ENCODE data around the gene WDFY3.

The WDFY3 gene

GRCh38 chr4:84952776-84953175 is 13.7 kb downstream of the WDFY3 start:
- no peaks in the 10 kb centered on the region for H3K79me2 ChIP-seq (ENCODE audit: insufficient read depth, low read length)
- no peak for TF ChIP-seq CTCF (IDR thresholded peaks at IDR 0.05; ENCODE audit: low read length)
- no peak for TF ChIP-seq EZH2 (IDR thresholded peaks at IDR 0.05; ENCODE audit: borderline replicate concordance, low read length)
- no peaks in the 10 kb centered on the region for H4K20me1 ChIP-seq (ENCODE audit: insufficient read depth, low read length)
- H3K4me2 ChIP-seq (ENCODE audit: low read length) = no peak overlapping the region
- no peaks in the 10 kb centered on the region for H3K9me2 ChIP-seq (ENCODE audit: low read depth, low read length)
- H3K36me3 ChIP-seq (ENCODE audit: insufficient read depth, low read length) = no peaks in the 10 kb centered on the region
- no peak overlapping the region for H3K4me3 ChIP-seq (ENCODE audit: low read depth, low read length, poor library complexity, severe bottlenecking)
- H3K9me3 ChIP-seq (ENCODE audit: low read length) = no peaks in the 10 kb centered on the region
- no peaks in the 10 kb centered on the region for H3K4me1 ChIP-seq (ENCODE audit: insufficient read depth, low read length, severe bottlenecking)
- no peaks in the 10 kb centered on the region for H3K27me3 ChIP-seq (ENCODE audit: insufficient read depth, low read length)
- no peak overlapping the region for H2AFZ ChIP-seq (ENCODE audit: low read length)
- no peaks in the 10 kb centered on the region for H3F3A ChIP-seq (ENCODE audit: insufficient read depth, low read length)
- H3K9ac ChIP-seq (ENCODE audit: low read length) = no peak overlapping the region
- H3K27ac ChIP-seq (ENCODE audit: low read depth, low read length, poor library complexity, severe bottlenecking) = no peak overlapping the region

- Histone ChIP-seq H3K79me2 (ENCODE audit: insufficient read depth, low read length) (no peaks in the 10 kb centered on the region), H3K4me2 (ENCODE audit: low read length) (no peak overlapping the region), H4K20me1 (ENCODE audit: insufficient read depth, low read length) (no peaks in the 10 kb centered on the region), H3K9ac (ENCODE audit: low read length) (no peak overlapping the region), H3K36me3 (ENCODE audit: insufficient read depth, low read length) (no peaks in the 10 kb centered on the region), H2AFZ (ENCODE audit: low read length) (no peak overlapping the region), H3K27ac (ENCODE audit: low read depth, low read length, poor library complexity, severe bottlenecking) (no peak overlapping the region), H3K9me3 (ENCODE audit: low read length) (no peaks in the 10 kb centered on the region), H3K27me3 (ENCODE audit: insufficient read depth, low read length) (no peaks in the 10 kb centered on the region), H3F3A (ENCODE audit: insufficient read depth, low read length) (no peaks in the 10 kb centered on the region), H3K9me2 (ENCODE audit: low read depth, low read length) (no peaks in the 10 kb centered on the region), H3K4me3 (ENCODE audit: low read depth, low read length, poor library complexity, severe bottlenecking) (no peak overlapping the region), H3K4me1 (ENCODE audit: insufficient read depth, low read length, severe bottlenecking) (no peaks in the 10 kb centered on the region)
- TF ChIP-seq CTCF (IDR thresholded peaks at IDR 0.05; ENCODE audit: low read length) = no peak
- no peak for TF ChIP-seq EZH2 (IDR thresholded peaks at IDR 0.05; ENCODE audit: borderline replicate concordance, low read length)
Observed at GRCh38 chr4:84952004-84952403, 14.5 kb downstream of the WDFY3 start.

GRCh38 chr4:84948056-84948455 is 18.4 kb downstream of the WDFY3 start:
- H3K4me2 ChIP-seq (ENCODE audit: low read length) = no peak overlapping the region
- H4K20me1 ChIP-seq (ENCODE audit: insufficient read depth, low read length) = no peaks in the 10 kb centered on the region
- no peaks in the 10 kb centered on the region for H3K9me2 ChIP-seq (ENCODE audit: low read depth, low read length)
- no peak overlapping the region for H2AFZ ChIP-seq (ENCODE audit: low read length)
- TF ChIP-seq EZH2 (IDR thresholded peaks at IDR 0.05; ENCODE audit: borderline replicate concordance, low read length) = no peak
- no peak for TF ChIP-seq CTCF (IDR thresholded peaks at IDR 0.05; ENCODE audit: low read length)
- no peaks in the 10 kb centered on the region for H3K79me2 ChIP-seq (ENCODE audit: insufficient read depth, low read length)
- no peaks in the 10 kb centered on the region for H3K4me1 ChIP-seq (ENCODE audit: insufficient read depth, low read length, severe bottlenecking)
- H3K4me3 ChIP-seq (ENCODE audit: low read depth, low read length, poor library complexity, severe bottlenecking) = no peak overlapping the region
- H3K9ac ChIP-seq (ENCODE audit: low read length) = no peak overlapping the region
- no peaks in the 10 kb centered on the region for H3F3A ChIP-seq (ENCODE audit: insufficient read depth, low read length)
- H3K27ac ChIP-seq (ENCODE audit: low read depth, low read length, poor library complexity, severe bottlenecking) = no peak overlapping the region
- H3K36me3 ChIP-seq (ENCODE audit: insufficient read depth, low read length) = no peaks in the 10 kb centered on the region
- H3K9me3 ChIP-seq (ENCODE audit: low read length) = no peaks in the 10 kb centered on the region
- no peaks in the 10 kb centered on the region for H3K27me3 ChIP-seq (ENCODE audit: insufficient read depth, low read length)
